Astrocyte of the cerebellum (primary cell): ENCODE data around the gene ZBTB16.

ENCODE experiments used
- DNase-seq: peaks from one replicate; pipeline ENCODE4 v3.0.0-alpha.2; 2011; ENCODE audit warnings: low read depth
- H3K4me3 ChIP-seq: 2 replicates; pipeline ENCODE4 v1.5.1; 2011; ENCODE audit warnings: mild to moderate bottlenecking, low read depth, low read length, moderate library complexity
- in situ Hi-C: cut with HindIII; loops from 2 replicates; pipeline ENCODE4 v1.10.0; 2017; ENCODE audit warnings: low sequenced_read_pairs
- TF ChIP-seq, protein P1 (sequence below): IDR thresholded peaks from 2 replicates; pipeline ENCODE4 v1.5.1; 2012; ENCODE audit warnings: low read length, low read depth, moderate library complexity, mild to moderate bottlenecking; ENCODE audit errors: missing control alignments

ZBTB16 gene, protein sequence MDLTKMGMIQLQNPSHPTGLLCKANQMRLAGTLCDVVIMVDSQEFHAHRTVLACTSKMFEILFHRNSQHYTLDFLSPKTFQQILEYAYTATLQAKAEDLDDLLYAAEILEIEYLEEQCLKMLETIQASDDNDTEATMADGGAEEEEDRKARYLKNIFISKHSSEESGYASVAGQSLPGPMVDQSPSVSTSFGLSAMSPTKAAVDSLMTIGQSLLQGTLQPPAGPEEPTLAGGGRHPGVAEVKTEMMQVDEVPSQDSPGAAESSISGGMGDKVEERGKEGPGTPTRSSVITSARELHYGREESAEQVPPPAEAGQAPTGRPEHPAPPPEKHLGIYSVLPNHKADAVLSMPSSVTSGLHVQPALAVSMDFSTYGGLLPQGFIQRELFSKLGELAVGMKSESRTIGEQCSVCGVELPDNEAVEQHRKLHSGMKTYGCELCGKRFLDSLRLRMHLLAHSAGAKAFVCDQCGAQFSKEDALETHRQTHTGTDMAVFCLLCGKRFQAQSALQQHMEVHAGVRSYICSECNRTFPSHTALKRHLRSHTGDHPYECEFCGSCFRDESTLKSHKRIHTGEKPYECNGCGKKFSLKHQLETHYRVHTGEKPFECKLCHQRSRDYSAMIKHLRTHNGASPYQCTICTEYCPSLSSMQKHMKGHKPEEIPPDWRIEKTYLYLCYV

DNA sequence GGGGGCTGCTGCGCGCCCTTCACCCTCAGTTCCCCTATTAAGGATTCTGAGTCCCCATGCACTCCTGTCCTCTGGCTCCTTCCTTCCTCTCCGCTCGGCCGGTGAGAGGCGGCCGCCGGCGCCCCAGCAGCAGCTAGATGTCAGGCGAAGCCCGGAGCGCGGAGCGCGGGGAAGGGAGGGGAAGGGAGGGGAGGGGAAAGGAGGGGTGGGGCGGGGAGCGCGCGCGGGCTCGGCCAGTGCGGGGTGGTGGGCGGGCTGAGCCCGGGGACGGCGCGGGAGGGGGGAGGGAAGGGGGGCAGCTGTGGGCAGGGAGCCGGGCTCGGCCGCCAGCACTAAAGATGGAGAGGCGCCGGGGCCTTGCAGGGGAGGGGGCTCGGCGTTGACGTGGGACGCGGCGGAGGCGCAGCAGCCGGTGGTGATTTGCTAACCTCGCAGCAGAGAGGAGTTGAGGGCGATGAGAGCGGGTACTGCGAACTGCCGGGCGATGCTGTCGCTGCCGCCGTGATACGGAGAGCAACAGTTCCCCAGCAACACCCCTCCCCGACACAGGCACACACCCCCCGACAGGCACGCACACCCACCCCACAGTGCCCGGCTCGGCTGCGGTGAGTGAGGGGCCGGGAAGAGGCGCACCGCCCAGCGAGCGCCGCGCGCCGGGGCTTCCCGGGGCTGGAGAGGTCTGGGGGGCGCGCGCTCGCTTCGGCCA, at the start of gene ZBTB16:
ZBTB16 (plus strand) TSS at position 434 of the 706 bp plus-strand sequence. CDS start 3,590 bp downstream, outside the sequence.
- peak; percentile 44 for DNase-seq
- H3K4me3 ChIP-seq: peak within 1 kb of the TSS; percentile 85
- TF ChIP-seq, protein P1, sequence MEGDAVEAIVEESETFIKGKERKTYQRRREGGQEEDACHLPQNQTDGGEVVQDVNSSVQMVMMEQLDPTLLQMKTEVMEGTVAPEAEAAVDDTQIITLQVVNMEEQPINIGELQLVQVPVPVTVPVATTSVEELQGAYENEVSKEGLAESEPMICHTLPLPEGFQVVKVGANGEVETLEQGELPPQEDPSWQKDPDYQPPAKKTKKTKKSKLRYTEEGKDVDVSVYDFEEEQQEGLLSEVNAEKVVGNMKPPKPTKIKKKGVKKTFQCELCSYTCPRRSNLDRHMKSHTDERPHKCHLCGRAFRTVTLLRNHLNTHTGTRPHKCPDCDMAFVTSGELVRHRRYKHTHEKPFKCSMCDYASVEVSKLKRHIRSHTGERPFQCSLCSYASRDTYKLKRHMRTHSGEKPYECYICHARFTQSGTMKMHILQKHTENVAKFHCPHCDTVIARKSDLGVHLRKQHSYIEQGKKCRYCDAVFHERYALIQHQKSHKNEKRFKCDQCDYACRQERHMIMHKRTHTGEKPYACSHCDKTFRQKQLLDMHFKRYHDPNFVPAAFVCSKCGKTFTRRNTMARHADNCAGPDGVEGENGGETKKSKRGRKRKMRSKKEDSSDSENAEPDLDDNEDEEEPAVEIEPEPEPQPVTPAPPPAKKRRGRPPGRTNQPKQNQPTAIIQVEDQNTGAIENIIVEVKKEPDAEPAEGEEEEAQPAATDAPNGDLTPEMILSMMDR: peak; percentile 31
- in situ Hi-C loops: no loop called here

DNA sequence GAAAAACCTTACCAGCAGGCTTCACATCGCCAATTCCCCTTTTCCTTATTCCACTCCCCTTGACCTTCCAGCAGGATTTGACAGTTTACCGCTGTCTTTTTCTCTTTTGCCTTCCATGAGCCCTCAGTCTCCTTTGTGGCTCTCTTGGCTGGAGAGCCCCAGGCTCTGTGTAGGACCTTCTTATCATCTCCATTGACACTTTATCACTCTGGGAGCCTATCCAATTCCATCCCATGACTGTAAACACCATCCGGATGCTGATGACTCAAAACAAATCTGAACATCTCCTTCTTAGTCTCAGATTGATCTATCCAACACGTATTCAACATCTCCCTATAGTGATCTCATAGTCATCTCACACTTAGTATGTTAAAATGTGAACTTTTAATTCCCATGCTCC, 48.6 kb upstream of the ZBTB16 start:
- H3K4me3 ChIP-seq: no peak overlapping the region
- no peak for DNase-seq
- in situ Hi-C loops: no loop called here

DNA sequence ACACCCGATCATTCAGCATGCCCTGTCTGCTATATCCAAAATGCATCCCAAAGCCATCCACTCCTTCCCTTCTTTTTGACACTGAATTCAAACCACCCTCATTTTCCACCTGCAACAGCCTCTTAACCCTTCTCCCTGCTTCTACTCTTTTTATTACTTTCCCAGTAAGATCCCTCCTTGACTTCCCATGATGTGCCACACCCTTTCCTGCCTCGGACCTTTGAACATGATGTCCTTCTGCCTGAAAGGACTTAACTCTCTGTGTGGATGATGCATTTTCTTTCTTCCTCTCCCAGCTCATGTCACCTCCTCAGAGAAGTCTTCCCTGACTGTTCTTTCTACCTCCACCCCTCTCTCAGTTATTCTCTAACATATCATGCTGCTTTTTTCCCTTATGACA, 48.1 kb upstream of the ZBTB16 start:
- no peak overlapping the region for H3K4me3 ChIP-seq
- DNase-seq: no peak
- in situ Hi-C loops: no loop called here
- TF ChIP-seq, protein P1: no peak

More for the DNA sequence above, 48.6 kb upstream of the ZBTB16 start:
- TF ChIP-seq, protein P1: no peak

DNA sequence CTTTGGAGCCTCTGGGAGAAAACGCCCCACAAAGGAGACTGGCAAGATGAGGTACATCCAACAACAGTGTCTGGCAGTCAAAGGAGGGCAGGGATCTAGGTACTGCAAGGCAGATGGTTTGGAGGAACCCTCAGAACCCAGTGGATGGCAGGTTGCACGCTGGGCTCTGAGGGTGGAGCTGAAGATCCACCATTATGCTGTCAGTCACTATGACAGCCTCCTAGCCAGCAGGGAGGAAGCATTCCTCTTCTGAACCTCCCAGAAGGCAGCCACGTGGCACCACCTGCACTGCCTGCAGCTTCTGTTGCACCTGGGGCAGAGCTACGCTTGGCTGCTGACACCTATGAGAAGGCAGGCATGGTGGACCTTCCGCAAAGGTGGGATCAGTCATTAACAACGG, 44.4 kb upstream of the ZBTB16 start:
- no peak for DNase-seq
- no peak overlapping the region for H3K4me3 ChIP-seq
- TF ChIP-seq, protein P1: no peak
- in situ Hi-C loops: no loop called here

DNA sequence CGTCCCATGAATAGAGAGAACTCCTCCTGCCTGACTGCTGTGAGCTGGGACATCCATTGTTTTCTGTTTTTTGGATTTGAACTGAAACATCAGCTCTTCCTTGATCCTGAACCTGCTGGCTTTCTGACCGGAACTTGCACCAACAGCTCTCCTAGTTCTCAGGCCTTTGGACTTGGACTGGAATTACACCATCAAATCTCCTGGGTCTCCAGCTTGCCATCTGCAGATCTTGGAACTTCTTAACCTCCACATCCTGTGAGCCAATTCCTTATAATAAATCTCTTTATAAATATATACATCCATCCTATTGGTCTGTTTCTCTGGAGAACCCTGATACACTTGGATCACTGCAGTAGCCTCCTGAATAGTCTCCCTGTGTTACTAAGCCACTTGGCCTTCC, 42.5 kb upstream of the ZBTB16 start:
- no peak for DNase-seq
- no peak overlapping the region for H3K4me3 ChIP-seq
- TF ChIP-seq, protein P1: no peak
- in situ Hi-C loops: no loop called here

DNA sequence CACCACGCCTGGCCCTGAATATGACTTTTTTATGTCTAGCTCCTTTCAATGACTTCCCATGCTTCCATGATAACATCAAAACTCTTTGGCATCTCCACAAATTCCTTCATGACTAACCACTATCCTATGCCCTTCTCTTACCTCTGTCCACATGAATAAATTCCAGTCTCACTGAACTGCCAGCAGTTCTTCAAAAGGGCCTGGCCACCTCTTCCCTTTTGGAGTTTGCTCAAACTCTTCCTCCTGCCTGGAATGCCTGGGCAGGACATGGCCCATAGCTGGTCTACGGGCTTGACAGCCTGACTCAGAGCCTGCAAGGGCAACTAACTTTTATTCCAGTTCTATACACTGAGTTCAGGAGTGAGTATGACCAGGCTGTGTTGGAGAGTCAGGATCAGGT, 41.8 kb upstream of the ZBTB16 start:
- TF ChIP-seq, protein P1: no peak
- H3K4me3 ChIP-seq: no peak overlapping the region
- no peak for DNase-seq
- in situ Hi-C loops: no loop called here
